Measurements from ENCODE around the gene CIAPIN1.

Gene CIAPIN1

GRCh38 chr16:57382535-57383275, 64.5 kb downstream of the CIAPIN1 start:
- no peak for DNase-seq (ENCODE audit: low spot score)

- no peak for DNase-seq (ENCODE audit: low spot score)
Observed at GRCh38 chr16:57381791-57382534, 65.2 kb downstream of the CIAPIN1 start.

GRCh38 chr16:57380671-57381462, 66.3 kb downstream of the CIAPIN1 start:
- no peak for DNase-seq (ENCODE audit: low spot score)

DNA sequence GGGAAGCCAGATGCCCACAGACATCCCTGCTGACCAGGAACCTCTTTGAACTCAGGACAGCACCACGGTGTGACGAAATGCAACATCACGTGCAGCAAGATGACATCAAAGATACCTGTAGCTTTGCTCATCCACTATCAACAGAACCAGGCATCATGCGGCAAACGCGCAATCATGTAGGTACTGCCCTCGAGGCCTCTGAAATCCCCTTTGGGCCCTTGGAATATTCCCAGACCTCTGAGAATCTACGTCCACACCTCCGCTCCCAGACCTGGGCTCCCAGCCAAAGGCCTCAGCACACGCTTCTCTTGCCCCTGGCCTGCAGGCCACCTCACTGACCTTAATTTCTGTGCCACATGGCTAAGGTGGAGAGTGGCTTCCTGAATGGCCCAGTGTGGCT, 67.6 kb downstream of the CIAPIN1 start:
- no peak for DNase-seq (ENCODE audit: low spot score)
